ENCODE measurements around the gene TSKS.
"Not testable (repeated sequence)": the region's sequence is repeated elsewhere in the genome, so short reads cannot be mapped to it uniquely, and the experiment has no call there.

The TSKS gene

GRCh38 chr19:49730166-49730565 lies 32.9 kb downstream of the TSKS start:
- Histone ChIP-seq H3K27me3 (peaks cover 0 to 7% of the 10 kb centered on the region in 2 donors), H3K4me3 (no peak overlapping the region), H3K27ac (no peak overlapping the region), H3K4me1 (no peaks in the 10 kb centered on the region), H3K9me3 (no peaks in the 10 kb centered on the region), H3K36me3 (no peaks in the 10 kb centered on the region)
- intact Hi-C loops (cut with DNase I; ENCODE audit: low total_unique reads): no loop called here
- DNase-seq: no peak
- TF ChIP-seq CTCF (IDR thresholded peaks at IDR 0.05): no peak

GRCh38 chr19:49727217-49728030 lies 35.7 kb downstream of the TSKS start:
- H3K27me3 ChIP-seq: peaks cover 0 to 14% of the 10 kb centered on the region in 2 donors
- H3K9me3 ChIP-seq: no peaks in the 10 kb centered on the region
- no peak overlapping the region for H3K27ac ChIP-seq
- DNase-seq: peak in 1 of 2 donors; percentile 38
- no peaks in the 10 kb centered on the region for H3K36me3 ChIP-seq
- H3K4me1 ChIP-seq: no peaks in the 10 kb centered on the region
- no peak overlapping the region for H3K4me3 ChIP-seq
- intact Hi-C loops (cut with DNase I; ENCODE audit: low total_unique reads): no loop called here
- no peak for TF ChIP-seq CTCF (IDR thresholded peaks at IDR 0.05)

GRCh38 chr19:49719420-49719819 lies 43.7 kb downstream of the TSKS start:
- intact Hi-C loops (cut with DNase I; ENCODE audit: low total_unique reads); DNase-seq; H3K4me3 ChIP-seq; H3K4me1 ChIP-seq; H3K9me3 ChIP-seq; H3K36me3 ChIP-seq; H3K27ac ChIP-seq; H3K27me3 ChIP-seq: not testable (repeated sequence)

- Histone ChIP-seq H3K36me3 (no peaks in the 10 kb centered on the region), H3K4me1 (peaks cover 0 to 6% (median 0%) of the 10 kb centered on the region in 4 donors), H3K4me3 (no peak overlapping the region), H3K9me3 (no peaks in the 10 kb centered on the region), H3K27me3 (peaks cover 0 to 3% of the 10 kb centered on the region in 2 donors), H3K27ac (no peak overlapping the region)
- no peak for DNase-seq
- TF ChIP-seq CTCF (IDR thresholded peaks at IDR 0.05): no peak
- intact Hi-C loops (cut with DNase I; ENCODE audit: low total_unique reads): no loop called here
Measured at GRCh38 chr19:49718991-49719390, 44.1 kb downstream of the TSKS start.

GRCh38 chr19:49718511-49718910 lies 44.6 kb downstream of the TSKS start:
- intact Hi-C loops (cut with DNase I; ENCODE audit: low total_unique reads): no loop called here
- Histone ChIP-seq H3K4me1 (peaks cover 0 to 6% (median 0%) of the 10 kb centered on the region in 4 donors), H3K27me3 (peaks cover 0 to 3% of the 10 kb centered on the region in 2 donors), H3K36me3 (no peaks in the 10 kb centered on the region), H3K27ac (no peak overlapping the region), H3K9me3 (no peaks in the 10 kb centered on the region), H3K4me3 (no peak overlapping the region)
- DNase-seq: no peak
- TF ChIP-seq CTCF (IDR thresholded peaks at IDR 0.05): no peak

- no peak overlapping the region for H3K4me3 ChIP-seq
- intact Hi-C loops (cut with DNase I; ENCODE audit: low total_unique reads): no loop called here
- H3K27me3 ChIP-seq: peaks cover 0 to 3% of the 10 kb centered on the region in 2 donors
- no peak for TF ChIP-seq CTCF (IDR thresholded peaks at IDR 0.05)
- H3K4me1 ChIP-seq: peaks cover 0 to 6% (median 0%) of the 10 kb centered on the region in 4 donors
- no peaks in the 10 kb centered on the region for H3K9me3 ChIP-seq
- no peak for DNase-seq
- H3K36me3 ChIP-seq: no peaks in the 10 kb centered on the region
- H3K27ac ChIP-seq: no peak overlapping the region
Measured at GRCh38 chr19:49716154-49716553, 47.0 kb downstream of the TSKS start.
